ENCODE data around the gene SLC25A31. TPM values are rescaled to one million over a fixed set of nuclear protein-coding genes. Genes with fewer than 3 reads are reported as not detected.

The SLC25A31 gene
- total RNA-seq, 4 donors from 2014 or later, result not detected

DNA sequence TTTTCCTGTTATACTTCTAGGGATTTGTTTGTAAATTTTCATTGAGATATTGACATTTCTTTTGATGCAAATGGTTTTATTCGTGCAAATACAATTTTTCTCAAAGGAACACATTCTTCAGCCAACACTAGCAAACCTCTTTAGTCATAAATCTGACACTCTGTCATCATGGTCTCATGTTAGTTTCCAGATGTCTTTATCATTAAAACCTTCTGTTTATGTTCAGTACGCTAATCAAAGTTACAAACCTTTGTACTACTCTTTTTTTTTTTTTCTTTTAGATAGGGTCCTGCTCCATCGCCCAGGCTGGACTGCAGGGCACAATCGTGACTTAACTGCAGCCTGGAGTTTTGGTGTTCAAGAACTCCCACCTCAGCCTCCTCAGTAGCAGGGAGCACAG is 7.1 kb downstream of the SLC25A31 start:
- Histone ChIP-seq H3K36me3 (no peaks in the 10 kb centered on the region), H3K27me3 (no peaks in the 10 kb centered on the region), H3K27ac (no peak overlapping the region), H3K4me1 (no peaks in the 10 kb centered on the region), H3K9me3 (no peaks in the 10 kb centered on the region), H3K4me3 (no peak overlapping the region)
- TF ChIP-seq POLR2A (IDR thresholded peaks at IDR 0.05), result no peak
- TF ChIP-seq, protein P1, sequence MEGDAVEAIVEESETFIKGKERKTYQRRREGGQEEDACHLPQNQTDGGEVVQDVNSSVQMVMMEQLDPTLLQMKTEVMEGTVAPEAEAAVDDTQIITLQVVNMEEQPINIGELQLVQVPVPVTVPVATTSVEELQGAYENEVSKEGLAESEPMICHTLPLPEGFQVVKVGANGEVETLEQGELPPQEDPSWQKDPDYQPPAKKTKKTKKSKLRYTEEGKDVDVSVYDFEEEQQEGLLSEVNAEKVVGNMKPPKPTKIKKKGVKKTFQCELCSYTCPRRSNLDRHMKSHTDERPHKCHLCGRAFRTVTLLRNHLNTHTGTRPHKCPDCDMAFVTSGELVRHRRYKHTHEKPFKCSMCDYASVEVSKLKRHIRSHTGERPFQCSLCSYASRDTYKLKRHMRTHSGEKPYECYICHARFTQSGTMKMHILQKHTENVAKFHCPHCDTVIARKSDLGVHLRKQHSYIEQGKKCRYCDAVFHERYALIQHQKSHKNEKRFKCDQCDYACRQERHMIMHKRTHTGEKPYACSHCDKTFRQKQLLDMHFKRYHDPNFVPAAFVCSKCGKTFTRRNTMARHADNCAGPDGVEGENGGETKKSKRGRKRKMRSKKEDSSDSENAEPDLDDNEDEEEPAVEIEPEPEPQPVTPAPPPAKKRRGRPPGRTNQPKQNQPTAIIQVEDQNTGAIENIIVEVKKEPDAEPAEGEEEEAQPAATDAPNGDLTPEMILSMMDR (IDR thresholded peaks at IDR 0.05), result no peak
- no peak for DNase-seq

DNA sequence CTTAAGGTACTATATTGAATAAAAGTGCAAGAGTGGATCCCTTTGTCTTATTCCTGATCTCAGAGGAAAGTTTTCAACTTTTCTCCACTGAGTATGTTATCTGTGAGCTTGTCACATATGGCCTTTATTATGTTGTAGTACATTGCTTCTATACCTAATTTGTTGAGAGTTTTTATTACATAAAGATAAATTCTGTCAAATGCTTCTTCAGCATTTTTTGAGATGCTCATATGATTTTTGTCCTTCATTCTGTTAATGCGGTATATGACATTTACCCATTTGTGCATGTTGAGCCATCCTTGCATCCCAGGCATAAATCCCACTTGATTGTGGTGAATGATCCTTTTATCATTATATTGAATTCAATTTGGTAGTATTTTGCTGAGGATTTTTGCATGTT is 11.0 kb downstream of the SLC25A31 start:
- Histone ChIP-seq H3K27ac (no peak overlapping the region), H3K4me3 (no peak overlapping the region), H3K36me3 (no peaks in the 10 kb centered on the region), H3K27me3 (no peaks in the 10 kb centered on the region), H3K9me3 (no peaks in the 10 kb centered on the region), H3K4me1 (no peaks in the 10 kb centered on the region)
- no peak for DNase-seq
- TF ChIP-seq, protein P1 (IDR thresholded peaks at IDR 0.05), result no peak
- TF ChIP-seq POLR2A (IDR thresholded peaks at IDR 0.05), result no peak

DNA sequence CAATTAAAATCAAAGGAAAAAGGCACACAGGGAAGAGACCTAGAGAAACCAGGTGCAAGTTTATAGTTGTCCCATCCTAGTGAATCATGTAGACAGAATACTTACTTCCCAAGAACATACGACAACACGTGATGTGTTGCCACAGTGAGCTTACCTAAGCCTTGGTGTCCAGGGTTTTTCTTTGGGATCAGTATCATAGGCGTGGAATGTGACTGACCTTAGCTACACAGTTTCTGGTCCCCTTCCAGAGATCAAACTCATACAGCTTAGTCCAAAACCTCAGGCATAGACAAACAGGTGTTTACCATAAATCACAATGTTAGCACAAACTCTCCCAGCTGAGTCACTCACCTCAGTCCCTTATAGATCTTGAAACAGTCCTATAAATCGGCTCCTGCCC is 17.7 kb downstream of the SLC25A31 start:
- Histone ChIP-seq H3K4me1 (no peaks in the 10 kb centered on the region), H3K9me3 (no peaks in the 10 kb centered on the region), H3K4me3 (no peak overlapping the region), H3K27me3 (no peaks in the 10 kb centered on the region), H3K27ac (no peak overlapping the region), H3K36me3 (no peaks in the 10 kb centered on the region)
- DNase-seq, result no peak
- TF ChIP-seq, protein P1 (IDR thresholded peaks at IDR 0.05), result no peak
- no peak for TF ChIP-seq POLR2A (IDR thresholded peaks at IDR 0.05)

DNA sequence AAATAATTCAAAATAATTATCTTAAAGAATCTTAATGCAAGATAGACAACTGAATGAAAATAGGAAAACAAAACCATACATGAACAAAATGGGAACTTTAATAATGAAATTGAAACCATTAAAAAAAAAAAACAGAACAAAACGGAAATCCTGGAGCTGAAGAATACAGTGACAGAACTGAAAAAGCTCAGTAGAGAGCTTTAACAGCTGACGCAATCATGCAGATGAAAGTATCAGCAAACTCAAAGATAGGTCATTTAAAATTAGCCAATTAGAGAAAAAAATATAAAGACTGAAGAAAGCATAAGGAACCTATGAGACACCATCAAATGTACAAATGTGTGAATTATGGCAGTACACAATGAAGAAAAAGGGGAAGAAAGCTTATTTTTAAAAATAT is 18.8 kb downstream of the SLC25A31 start:
- H3K27me3 ChIP-seq, result no peaks in the 10 kb centered on the region
- H3K9me3 ChIP-seq, result no peaks in the 10 kb centered on the region
- TF ChIP-seq, protein P1 (IDR thresholded peaks at IDR 0.05), result no peak
- no peak for TF ChIP-seq POLR2A (IDR thresholded peaks at IDR 0.05)
- no peaks in the 10 kb centered on the region for H3K36me3 ChIP-seq
- no peak for DNase-seq
- H3K4me1 ChIP-seq, result no peaks in the 10 kb centered on the region
- no peak overlapping the region for H3K4me3 ChIP-seq
- no peak overlapping the region for H3K27ac ChIP-seq

DNA sequence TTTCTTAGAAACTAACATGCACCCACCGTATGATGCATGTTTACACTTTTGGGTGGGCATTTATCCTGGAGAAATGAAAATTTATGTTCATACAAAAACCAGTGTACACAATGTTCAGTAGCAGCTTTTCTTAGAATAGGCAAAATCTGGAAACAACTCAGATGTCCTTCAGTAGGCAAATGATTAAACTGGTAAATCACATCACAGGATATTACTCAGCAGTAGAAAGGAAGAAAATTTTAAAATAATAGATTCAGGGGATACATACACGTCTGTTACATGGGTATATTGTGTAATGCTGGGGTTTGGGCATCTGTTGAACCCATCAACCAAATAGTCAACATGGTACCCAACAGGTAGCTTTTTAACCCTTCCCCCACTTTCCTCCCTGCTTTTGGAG is 26.7 kb downstream of the SLC25A31 start:
- Histone ChIP-seq H3K4me3 (no peak overlapping the region), H3K27ac (no peak overlapping the region), H3K9me3 (no peaks in the 10 kb centered on the region), H3K27me3 (no peaks in the 10 kb centered on the region), H3K36me3 (no peaks in the 10 kb centered on the region), H3K4me1 (no peaks in the 10 kb centered on the region)
- no peak for DNase-seq
- TF ChIP-seq, protein P1 (IDR thresholded peaks at IDR 0.05), result no peak
- no peak for TF ChIP-seq POLR2A (IDR thresholded peaks at IDR 0.05)

DNA sequence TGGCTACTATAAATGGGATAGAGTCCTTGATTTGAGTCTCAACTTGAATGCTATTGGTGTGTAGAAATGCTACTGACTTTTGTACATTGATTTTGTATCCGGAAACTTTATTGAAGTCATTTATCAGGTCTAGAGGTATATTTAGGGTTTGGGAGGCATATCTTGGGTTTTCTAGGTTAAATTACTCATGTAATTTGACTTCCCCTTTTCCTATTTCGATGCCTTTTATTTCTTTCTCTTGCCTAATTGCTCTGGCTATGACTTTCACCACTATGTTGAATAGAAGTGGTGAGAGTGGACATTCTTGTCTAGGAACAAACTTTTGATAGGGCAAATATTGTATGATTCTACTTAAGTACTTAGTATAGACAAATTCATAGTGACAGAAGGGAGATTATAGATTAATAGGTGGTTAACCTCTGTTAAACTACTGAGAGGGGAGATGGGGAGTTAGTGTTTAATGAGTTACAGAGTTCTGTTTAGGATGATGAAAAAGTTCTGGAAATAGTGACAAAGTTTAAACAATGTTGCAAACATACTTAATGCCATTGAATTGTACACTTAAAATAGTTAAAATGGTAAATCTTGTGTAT is 29.1 kb downstream of the SLC25A31 start:
- no peak for TF ChIP-seq POLR2A (IDR thresholded peaks at IDR 0.05)
- TF ChIP-seq, protein P1 (IDR thresholded peaks at IDR 0.05), result no peak
- Histone ChIP-seq H3K36me3 (no peaks in the 10 kb centered on the region), H3K9me3 (no peaks in the 10 kb centered on the region), H3K27me3 (no peaks in the 10 kb centered on the region), H3K4me1 (no peaks in the 10 kb centered on the region), H3K4me3 (no peak overlapping the region), H3K27ac (no peak overlapping the region)
- no peak for DNase-seq
